ENCODE data around the gene TAF7.
"Not testable (repeated sequence)": the region's sequence is repeated elsewhere in the genome, so short reads cannot be mapped to it uniquely, and the experiment has no call there.

TAF7 gene

GRCh38 chr5:141338538-141339306 lies 18.1 kb upstream of the TAF7 start, which contains the start of gene PCDHGA2:
PCDHGA2 (plus strand) TSS chr5:141338760.
- no peak for DNase-seq (ENCODE audit: low spot score)

DNA sequence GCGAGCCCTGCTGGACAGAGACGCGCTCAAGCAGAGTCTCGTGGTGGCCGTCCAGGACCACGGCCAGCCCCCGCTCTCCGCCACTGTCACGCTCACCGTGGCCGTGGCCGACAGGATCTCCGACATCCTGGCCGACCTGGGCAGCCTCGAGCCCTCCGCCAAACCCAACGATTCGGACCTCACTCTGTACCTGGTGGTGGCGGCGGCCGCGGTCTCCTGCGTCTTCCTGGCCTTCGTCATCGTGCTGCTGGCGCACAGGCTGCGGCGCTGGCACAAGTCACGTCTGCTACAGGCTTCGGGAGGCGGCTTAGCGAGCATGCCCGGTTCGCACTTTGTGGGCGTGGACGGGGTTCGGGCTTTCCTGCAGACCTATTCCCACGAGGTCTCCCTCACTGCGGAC lies 12.0 kb upstream of the TAF7 start:
- DNase-seq (ENCODE audit: low spot score): not testable (repeated sequence)

GRCh38 chr5:141330299-141331080 lies 9.9 kb upstream of the TAF7 start, which contains the start of gene PCDHGA1:
PCDHGA1 (plus strand) TSS chr5:141330514.
- DNase-seq (ENCODE audit: low spot score): no peak

- no peak for DNase-seq (ENCODE audit: low spot score)
These were observed 7.6 kb upstream of the TAF7 start for GRCh38 chr5:141328231-141328630.

DNA sequence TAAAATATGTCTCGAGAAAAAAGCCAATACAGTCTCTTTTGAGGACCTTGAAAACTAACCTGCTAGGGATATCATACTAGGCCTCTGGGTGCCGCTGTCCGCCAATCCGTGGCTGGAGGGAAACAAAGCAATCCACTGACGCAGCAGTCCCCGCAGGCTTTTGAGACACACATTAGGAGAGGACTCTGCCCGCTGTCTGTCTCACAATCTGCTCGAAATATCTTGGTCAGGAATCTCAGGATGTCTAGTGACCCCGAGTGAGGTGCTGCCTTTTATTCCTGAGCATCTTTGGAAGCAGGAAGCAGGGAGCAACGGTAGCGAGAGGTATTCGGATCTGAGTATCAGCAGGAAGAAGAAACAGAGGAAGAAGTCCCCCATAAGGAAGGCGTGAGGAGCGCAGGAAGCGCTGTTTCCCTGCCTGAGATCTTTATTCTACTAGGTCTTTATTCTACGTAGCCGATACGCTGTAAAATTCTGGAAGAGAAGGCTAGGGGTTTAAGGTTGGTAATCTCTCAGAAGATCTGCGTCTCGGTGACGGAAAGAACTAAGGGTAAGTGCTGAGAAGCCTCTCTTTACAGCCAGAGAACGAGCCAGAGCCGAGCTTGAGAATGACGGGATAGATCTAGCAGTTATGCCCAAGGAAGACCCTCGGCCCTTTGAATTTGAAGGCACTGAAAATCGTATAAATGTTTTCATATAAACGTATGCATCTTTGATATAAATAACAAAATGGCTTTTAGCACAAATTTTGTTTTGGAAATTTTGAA lies 5.7 kb upstream of the TAF7 start:
- DNase-seq (ENCODE audit: low spot score): peak; percentile 80

DNA sequence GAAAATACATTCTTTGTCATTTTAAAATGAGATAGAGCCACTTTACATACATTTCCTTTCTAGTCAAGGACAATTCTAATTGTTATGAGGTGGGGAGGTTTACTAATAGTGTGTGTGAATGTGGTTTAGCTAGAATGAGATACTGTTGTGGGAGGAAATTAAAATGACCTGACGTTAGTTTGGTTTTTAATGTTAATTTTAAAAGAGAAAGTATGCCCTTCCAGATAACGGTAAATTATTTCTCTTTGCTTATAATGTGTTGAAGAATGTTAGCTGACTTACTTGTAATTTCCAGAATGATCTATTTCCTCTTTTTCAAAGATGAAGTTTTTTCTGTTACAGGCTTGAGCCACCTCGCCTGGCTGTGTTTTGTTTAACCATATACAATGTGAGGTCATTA lies 1.7 kb upstream of the TAF7 start:
- no peak for DNase-seq (ENCODE audit: low spot score)

- DNase-seq (ENCODE audit: low spot score): no peak
These were observed 885 bp downstream of the TAF7 start for GRCh38 chr5:141319699-141320098.

GRCh38 chr5:141319202-141319601 lies 1.4 kb downstream of the TAF7 start:
- DNase-seq (ENCODE audit: low spot score): no peak

DNA sequence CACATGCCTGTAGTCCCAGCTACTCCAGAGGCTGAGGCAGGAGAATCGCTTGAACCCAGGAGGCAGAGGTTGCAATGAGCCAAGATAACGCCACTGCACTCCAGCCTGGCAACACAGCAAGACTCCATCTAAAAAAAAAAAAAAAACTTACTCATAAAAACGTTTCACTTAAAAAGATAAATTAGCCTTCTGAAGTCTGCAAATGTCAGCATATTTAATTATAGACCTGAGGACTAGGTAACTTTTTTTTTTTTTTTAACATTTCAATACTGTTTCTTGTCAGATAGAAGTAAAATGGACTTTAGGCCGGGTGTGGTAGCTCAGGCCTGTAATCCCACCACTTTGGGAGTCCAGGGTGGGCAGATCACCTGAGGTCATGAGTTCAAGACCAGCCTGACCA lies 3.6 kb downstream of the TAF7 start:
- not testable (repeated sequence) for DNase-seq (ENCODE audit: low spot score)

DNA sequence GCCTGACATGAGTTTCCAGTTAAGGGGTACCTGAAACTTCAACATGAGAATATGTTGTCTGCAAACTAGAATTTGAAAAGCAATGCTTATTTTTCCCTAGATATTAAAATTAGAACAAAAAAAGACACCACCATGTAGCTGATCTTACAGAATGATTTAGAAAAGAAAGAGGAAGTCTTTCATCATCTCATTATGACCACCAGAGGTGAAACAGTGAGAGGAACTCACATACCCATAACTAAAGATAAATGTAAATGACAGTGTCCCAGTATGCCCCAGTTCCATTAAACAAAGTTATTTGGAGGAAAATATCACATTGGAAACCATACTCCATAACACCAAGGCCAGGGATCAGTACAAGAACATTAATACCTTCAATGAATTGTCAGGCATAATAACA lies 6.9 kb downstream of the TAF7 start:
- DNase-seq (ENCODE audit: low spot score): no peak

- no peak for DNase-seq (ENCODE audit: low spot score)
These were observed 14.0 kb downstream of the TAF7 start for GRCh38 chr5:141306630-141307029.

GRCh38 chr5:141303756-141304155 lies 16.8 kb downstream of the TAF7 start, which contains the start of gene SLC25A2:
SLC25A2 (minus strand) TSS chr5:141304049; CDS start chr5:141303865, 184 bp downstream.
- no peak for DNase-seq (ENCODE audit: low spot score)

DNA sequence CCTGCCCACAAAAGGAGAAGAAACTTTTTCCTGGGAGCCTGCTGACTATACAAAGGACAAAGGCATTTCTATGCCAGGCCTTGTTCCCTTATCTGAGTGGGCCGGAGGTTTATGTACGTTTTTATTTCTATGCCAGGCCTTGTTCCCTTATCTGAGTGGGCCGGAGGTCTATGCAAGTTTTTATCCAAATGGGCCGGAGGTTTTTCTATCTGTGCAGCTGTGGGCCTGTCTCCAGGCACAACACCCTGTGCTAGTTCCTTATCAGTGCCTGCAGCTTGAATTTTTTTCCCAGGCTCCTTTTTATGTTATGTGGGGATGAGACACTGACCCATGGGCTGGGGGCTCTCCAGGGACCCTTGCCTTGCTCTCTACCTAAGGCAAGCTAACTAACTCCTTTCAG lies 22.2 kb downstream of the TAF7 start:
- DNase-seq (ENCODE audit: low spot score): no peak

DNA sequence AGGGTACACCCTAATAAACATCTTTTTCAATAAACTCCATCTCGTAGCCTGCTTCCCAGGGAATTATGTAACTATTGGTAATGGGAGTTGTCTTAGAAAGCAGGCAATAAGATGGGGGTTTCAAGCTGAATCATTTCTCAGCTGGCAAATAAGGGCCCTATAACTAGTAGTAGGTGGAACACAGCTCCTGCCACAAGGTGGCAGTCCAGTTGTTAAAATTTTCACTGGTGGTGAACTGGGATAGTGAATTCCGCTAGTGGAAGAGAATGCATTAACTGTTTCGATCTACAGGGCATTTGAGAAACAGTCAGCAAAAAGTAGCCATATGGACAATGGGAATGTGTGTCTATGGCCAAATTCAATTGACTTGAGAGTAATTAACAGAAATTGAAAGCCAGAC lies 47.7 kb downstream of the TAF7 start:
- DNase-seq (ENCODE audit: low spot score): no peak

GRCh38 chr5:141269195-141269594 lies 51.4 kb downstream of the TAF7 start:
- no peak for DNase-seq (ENCODE audit: low spot score)

All from globus pallidus (tissue), 1 donor.